ENCODE data around the gene ZFP36L1. TPM values are rescaled to one million over a fixed set of nuclear protein-coding genes. Genes with fewer than 3 reads are reported as not detected.
A peak's percentile ranks its signal among the peaks of the same experiment; 100 is the strongest.

The ZFP36L1 gene
- total RNA-seq, 1 donor from 2014 or later = 45.5 TPM

DNA sequence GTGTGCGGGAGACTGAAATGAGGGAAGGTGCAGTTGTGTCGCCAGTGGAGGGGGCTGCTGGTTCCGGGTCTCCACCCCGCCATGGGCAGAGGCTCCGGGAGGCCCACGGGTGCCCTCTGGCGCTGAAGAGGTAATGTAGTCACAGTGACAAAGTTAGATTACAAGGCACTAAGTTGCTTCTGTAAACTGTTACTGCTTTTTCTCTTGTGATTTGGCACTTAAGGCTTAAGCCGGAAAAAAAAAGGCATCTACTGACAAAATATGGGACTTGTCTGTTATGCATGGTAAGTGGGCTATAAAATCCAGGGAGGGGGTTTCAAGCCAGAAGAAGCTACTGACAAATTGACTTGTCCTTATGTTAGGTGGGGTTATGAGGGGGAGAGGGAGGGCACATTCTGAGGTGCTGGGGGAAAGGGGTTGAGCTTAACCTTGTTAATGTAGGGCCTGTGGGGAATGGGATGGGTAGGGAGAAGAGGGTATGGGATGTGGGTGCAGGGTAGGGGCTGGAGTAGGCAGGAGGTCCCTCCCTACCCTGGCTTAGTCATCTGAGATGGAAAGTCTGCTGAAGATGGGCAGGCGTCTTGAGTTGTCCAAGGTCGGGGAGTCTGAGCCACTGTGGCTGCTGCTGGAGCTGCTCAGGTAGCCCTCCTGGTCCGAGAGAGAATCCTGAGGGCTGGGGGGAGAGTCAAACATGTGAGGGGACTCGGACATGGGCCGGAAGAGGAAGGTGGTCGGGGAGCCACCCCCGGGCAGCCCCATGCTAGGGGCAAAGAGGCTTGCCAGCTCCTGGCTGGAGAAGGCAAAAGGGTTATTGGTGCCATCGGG, 3.7 kb downstream of the ZFP36L1 start:
- peak; percentile 90 for DNase-seq
- ATAC-seq (ENCODE audit: poor library complexity) = peak; percentile 30
- intact Hi-C loops (cut with DNase I) = loop anchor here (5.0 to 10.0 kb wide), 2 partner anchors 104 to 542 kb away; no protein-coding TSS in a partner anchor

DNA sequence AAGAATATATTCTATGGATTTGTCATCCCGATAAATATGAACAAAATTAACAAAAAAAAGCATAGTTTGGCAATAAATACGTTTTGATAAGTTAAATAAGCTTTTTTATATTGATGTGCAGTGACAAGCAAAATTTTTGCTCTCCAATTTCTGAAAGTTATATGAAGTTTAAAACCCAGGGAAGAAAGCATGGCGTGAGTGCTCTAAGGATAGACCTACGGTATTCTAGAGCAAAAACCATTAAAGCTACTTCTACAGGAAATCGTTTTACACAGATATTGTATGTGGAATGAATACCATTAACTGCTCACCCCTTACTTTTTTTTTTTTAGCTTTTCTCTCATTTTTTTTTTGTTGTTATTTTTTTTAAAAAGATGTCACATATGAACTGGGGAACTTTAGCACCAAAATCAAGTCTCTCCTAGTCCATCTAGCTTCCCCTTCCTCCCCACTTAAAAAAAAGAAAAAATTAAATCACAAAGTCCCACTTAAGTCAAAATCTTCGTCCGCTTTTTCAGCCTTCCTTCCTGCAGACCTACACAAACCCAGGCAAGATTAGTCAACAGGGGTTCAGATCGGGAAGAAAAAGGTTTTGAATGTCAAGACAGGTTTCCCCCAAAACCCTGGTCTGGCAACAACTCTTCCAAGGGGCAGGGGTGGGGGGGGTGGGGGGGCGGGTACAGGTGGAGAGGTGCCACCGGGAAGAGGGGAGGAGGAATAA, 4.4 kb downstream of the ZFP36L1 start:
- DNase-seq (no peak), ATAC-seq (ENCODE audit: poor library complexity) (no peak)
- intact Hi-C loops (cut with DNase I) = loop anchor here (5.0 to 10.0 kb wide), 2 partner anchors 104 to 541 kb away; no protein-coding TSS in a partner anchor

DNA sequence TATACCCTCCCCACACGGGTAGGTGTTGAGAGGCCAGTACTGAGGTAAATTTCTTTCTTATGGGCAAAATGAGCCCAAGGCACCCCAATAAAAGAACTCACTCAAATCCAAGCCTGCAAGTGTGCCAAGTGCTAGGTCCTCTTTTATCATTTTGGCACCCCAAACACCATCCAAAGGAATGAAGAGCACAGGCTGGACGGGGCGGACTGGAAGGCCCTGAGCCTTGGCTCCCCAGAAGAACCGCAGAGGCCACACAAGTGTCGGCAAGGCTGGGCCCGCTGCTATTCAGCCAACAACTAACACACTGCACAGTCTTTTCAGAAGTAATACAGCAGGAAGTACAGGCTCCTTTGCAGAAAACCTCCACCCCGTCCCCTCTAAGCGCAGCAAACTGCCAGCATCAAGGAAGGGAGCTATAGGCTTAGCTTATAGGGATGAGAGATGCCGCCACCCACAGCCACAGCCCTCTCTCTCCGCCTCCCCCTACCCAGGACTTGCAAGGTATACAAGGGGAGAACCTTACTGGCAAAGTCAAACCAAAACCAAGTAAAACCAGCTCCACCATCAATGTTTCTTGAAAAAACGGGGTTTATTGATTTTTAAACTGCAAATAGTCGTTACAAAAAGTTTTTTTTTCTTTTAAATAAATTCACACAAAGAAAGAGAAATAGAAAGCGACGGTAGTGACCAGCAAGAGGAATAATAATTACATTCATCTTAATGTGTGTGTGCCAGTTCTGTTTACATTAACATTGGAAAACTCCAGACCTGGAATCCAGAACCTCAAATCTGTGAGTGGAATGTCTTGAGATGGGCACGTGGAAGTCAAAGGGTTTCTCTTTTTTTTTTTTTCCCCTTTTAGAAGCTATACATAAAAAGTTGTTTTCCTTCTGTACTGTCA, 5.5 kb downstream of the ZFP36L1 start:
- intact Hi-C loops (cut with DNase I) = loop anchor here (5.0 to 10.0 kb wide), 2 partner anchors 103 to 540 kb away; no protein-coding TSS in a partner anchor
- no peak for DNase-seq
- ATAC-seq (ENCODE audit: poor library complexity) = no peak

DNA sequence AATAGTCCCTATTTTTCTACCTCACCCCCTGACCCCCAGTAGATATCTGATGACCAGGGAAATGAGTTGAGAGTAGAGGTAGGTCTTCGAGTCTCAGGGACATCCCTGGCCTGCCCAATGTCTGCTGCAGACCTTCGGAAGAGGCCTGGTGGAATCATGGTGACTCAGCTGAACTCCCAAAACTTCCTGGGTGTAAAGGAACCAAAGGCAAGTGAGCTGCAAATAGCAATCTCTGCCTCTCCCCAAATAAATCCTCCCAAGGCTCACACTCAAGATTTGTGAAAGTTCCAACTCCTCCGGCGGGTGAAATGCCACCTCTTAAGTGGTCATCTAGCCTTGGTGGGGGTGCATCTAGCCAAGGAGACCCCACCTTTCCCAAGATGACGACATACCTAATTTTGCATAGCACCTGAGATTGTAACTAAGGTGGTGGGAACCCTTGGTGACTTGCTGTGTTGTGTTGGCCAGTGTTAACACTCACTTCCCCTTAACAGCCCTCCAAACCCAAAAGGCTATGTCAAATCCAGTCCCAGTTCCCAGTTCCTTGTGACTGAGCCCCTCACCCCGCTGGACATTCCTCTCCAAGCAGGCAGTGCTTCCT, 6.3 kb downstream of the ZFP36L1 start:
- intact Hi-C loops (cut with DNase I) = loop anchor here (5.0 to 10.0 kb wide), 2 partner anchors 102 to 539 kb away; no protein-coding TSS in a partner anchor
- DNase-seq (no peak), ATAC-seq (ENCODE audit: poor library complexity) (no peak)

DNA sequence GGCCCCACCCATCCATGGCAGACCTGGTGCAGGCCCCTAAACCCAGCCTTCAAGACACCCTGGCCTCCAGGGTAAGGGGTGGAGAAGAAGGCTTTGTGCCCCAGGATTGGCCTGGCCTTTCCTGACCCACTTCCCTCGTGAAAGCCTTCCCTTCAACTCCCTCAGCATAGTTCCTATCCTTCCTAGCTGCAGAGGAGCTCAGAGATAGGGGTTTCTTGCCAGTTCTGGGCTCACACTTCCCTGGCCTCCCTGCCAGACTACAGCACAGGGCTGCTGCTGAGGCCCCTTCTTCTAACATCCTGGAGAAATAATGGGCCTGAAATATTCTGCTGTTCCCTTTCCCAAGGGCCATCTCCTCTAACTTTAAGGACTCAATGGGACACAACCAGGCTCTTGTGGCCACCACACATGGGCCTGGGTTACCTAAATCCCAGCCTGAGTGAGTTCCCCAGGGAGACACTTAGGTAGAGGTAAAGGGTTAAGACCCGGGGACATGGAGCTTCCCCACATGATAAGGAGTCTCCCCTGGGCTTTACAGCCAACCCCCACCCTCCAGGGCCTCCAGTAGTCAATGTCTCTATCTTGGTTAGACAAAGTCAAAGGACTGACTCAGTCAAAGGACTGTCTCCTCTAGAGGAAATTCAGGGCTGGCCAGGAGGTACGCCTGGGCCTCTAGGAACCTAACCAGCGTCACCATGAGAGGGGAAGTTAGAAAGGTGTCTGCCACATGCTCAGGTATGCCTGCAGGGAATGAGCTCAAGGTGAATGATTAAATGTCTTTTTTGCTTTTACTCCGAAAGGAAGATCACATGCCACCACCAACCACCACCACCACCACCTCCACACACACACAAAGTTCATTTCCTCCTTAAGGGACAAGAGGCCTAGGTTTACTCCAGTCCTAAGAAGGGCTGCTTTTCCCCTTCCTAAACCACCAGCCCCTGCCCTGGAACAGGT, 7.1 kb downstream of the ZFP36L1 start:
- DNase-seq = peak; percentile 61
- intact Hi-C loops (cut with DNase I) = loop anchor here (5.0 to 10.0 kb wide), 2 partner anchors 101 to 539 kb away; no protein-coding TSS in a partner anchor
- peak; percentile 3 for ATAC-seq (ENCODE audit: poor library complexity)

GRCh38 chr14:68784978-68785533, 7.8 kb downstream of the ZFP36L1 start:
- DNase-seq (no peak), ATAC-seq (ENCODE audit: poor library complexity) (no peak)
- intact Hi-C loops (cut with DNase I) = loop anchor here (5.0 to 10.0 kb wide), 2 partner anchors 100 to 538 kb away; no protein-coding TSS in a partner anchor

- DNase-seq (peak; percentile 51), ATAC-seq (ENCODE audit: poor library complexity) (no peak)
- intact Hi-C loops (cut with DNase I) = loop anchor here (10.0 kb wide), 1 partner anchor 100 kb away; no protein-coding TSS in a partner anchor
Observed at GRCh38 chr14:68784226-68784910, 8.5 kb downstream of the ZFP36L1 start.

- intact Hi-C loops (cut with DNase I) = loop anchor here (10.0 kb wide), 1 partner anchor 99 kb away; no protein-coding TSS in a partner anchor
- no peak for ATAC-seq (ENCODE audit: poor library complexity)
- no peak for DNase-seq
Observed at GRCh38 chr14:68783408-68784225, 9.2 kb downstream of the ZFP36L1 start.

DNA sequence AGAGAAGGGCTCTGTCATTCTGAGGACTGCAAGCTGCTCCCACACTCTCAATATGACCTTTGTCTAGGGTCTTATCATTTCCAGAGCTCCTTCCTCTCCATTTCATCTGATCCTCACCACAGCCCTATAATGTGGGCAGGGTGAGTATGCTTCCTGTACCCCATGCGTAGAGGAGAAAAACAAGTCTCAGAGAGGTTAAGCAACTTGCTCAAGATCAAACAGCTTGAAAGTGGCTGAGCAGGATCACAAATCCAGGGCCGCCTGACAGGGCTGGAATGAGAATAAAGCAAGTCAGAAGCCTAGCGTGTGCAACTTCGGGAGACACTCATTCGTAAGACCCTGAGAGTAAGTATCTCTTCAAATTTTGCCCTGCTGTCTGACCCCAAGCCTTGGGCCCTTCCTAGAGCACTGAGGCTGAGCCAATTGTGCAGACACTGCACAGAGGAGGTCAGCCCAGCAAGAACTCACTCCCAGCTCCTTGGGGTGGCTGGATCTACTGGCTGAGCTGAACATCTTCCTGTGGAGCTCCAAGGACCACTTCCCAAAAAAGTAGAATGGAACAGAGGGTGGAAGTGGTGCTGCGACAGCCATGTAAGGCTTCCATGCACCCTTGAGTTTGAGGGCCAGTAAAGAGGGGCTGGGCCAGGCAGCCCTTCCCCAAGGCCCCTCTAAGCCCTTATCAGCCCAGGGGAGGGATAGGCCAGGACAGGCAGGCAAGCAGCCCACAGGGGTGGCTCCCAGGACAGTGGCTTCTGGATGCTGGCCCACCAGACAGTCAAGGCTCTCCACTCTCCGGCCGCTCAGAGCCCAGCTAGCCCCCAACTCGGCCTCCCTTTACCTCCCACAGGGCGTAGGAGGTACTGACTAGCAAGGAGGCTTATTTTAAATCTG, 10.5 kb downstream of the ZFP36L1 start:
- ATAC-seq (ENCODE audit: poor library complexity) (no peak), DNase-seq (no peak)
- intact Hi-C loops (cut with DNase I) = loop anchor here (10.0 kb wide), 1 partner anchor 98 kb away; no protein-coding TSS in a partner anchor

DNA sequence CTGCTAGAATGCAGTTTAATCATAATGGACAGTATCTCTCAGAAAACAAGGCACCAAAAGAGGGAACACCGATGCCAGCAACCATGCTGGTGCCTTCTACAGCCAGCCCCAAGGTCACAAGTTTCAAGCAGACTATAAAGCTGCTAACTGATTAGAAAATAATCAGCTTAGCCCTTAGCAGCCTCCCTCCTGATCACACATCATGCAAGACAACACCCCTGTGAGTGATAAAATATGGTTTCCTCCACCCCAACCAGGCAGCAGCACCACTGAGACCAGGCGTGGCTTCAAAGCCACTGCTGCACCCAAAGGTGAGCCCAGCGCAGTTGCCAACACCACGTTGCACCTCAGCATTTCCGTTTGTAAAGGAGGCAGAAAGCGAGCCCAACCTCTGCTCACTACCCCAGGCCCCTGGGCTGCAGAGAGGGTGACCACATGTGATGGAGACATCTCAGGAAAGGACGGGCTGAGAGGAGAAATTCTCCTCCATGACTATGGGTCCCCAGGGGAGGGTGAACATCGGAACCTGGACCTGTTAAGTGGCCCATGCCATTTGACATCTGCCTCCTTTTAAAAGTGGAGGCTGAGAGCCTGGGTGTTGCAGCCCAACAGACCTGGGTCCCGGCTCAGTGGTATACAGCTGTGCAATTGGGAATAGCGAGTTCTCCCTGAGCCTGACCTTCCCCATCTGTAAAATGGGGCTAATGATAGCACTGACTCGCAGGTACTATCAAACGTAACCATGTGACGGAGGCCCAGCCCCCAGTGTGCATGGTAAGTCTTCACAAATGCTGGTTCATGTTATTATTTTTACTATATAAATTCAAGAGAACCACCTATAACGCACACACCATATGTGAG, 11.5 kb downstream of the ZFP36L1 start:
- no peak for DNase-seq
- intact Hi-C loops (cut with DNase I) = loop anchor here (10.0 kb wide), 1 partner anchor 97 kb away; no protein-coding TSS in a partner anchor
- peak; percentile 23 for ATAC-seq (ENCODE audit: poor library complexity)

GRCh38 chr14:68780358-68781160, 12.3 kb downstream of the ZFP36L1 start:
- intact Hi-C loops (cut with DNase I) = loop anchor here (10.0 kb wide), 1 partner anchor 96 kb away; no protein-coding TSS in a partner anchor
- DNase-seq = peak; percentile 83
- ATAC-seq (ENCODE audit: poor library complexity) = peak; percentile 77

GRCh38 chr14:68779761-68780323, 13.0 kb downstream of the ZFP36L1 start:
- intact Hi-C loops (cut with DNase I) = loop anchor here (10.0 kb wide), 1 partner anchor 95 kb away; no protein-coding TSS in a partner anchor
- ATAC-seq (ENCODE audit: poor library complexity) (no peak), DNase-seq (no peak)

Measured in Right ventricle myocardium superior (tissue), 1 donor.